H1 (cell line): ENCODE results near the gene OR1N1. TPM values are rescaled to one million over a fixed set of nuclear protein-coding genes. Genes with fewer than 3 reads are reported as not detected.

Experiments
- CTCF ChIA-PET: fragments of 300-600 bp; sonication (Branson Sonifier 250); formaldehyde crosslinking; loops from one replicate; lab custom pipeline; 2021; ENCODE audit not compliant: partially characterized antibody; lab: Charles Lee
- POLR2A ChIA-PET: fragments of 300-600 bp; sonication (Branson Sonifier 250); formaldehyde crosslinking; loops from one replicate; lab custom pipeline; 2021; ENCODE audit warnings: inconsistent platforms; ENCODE audit not compliant: partially characterized antibody; lab: Charles Lee
- DNase-seq, 2 experiments: peaks; one replicate each; pipeline versions ENCODE4 v3.0.0 to v3.0.0-alpha.2; 2010 to 2022; ENCODE audit warnings: low spot score in 2 of 2, low read depth in 1 of 2, mixed read lengths in 1 of 2
- FAIRE-seq: peaks from 2 replicates; lab custom pipeline; 2011; peaks lifted over from hg19 to GRCh38; lab: Jason Lieb, UNC
- H2AFZ ChIP-seq: 2 replicates; pipeline ENCODE4 v1.8.1; 2012; ENCODE audit warnings: low read length, inconsistent platforms
- H2AK5ac ChIP-seq: 2 replicates; pipeline ENCODE4 v1.6.1; 2013; ENCODE audit warnings: low read depth, low read length
- H2BK120ac ChIP-seq: replicated peaks from 2 replicates; pipeline ENCODE3; 2013; ENCODE audit warnings: low read depth, low read length, inconsistent platforms
- H2BK12ac ChIP-seq: 2 replicates; pipeline ENCODE4 v1.6.1; 2013; ENCODE audit warnings: low read depth, low read length
- H2BK15ac ChIP-seq: 2 replicates; pipeline ENCODE4 v1.6.1; 2013; ENCODE audit warnings: low read length
- H2BK20ac ChIP-seq: 2 replicates; pipeline ENCODE4 v1.6.1; 2013; ENCODE audit warnings: low read length
- H2BK5ac ChIP-seq: 2 replicates; pipeline ENCODE4 v1.6.1; 2013; ENCODE audit warnings: low read depth, low read length
- H3K14ac ChIP-seq: 2 replicates; pipeline ENCODE4 v1.6.1; 2013; ENCODE audit warnings: inconsistent platforms; ENCODE audit not compliant: insufficient read length
- H3K18ac ChIP-seq: 2 replicates; pipeline ENCODE4 v1.6.1; 2013; ENCODE audit warnings: low read length; ENCODE audit errors: extremely low read depth
- H3K23ac ChIP-seq: 2 replicates; pipeline ENCODE4 v1.6.1; 2013; ENCODE audit warnings: inconsistent platforms; ENCODE audit not compliant: insufficient read length
- H3K23me2 ChIP-seq: 2 replicates; pipeline ENCODE4 v1.6.1; 2013; ENCODE audit warnings: low read depth, low read length
- H3K27ac ChIP-seq: 2 replicates; pipeline ENCODE4 v1.6.1; 2011; ENCODE audit warnings: low read depth, low read length, inconsistent platforms
- H3K27me3 ChIP-seq, 4 experiments: replicated peaks in 1 of 4; 1 replicate in 1 of 4; 2 replicates in 3 of 4; pipeline versions ENCODE4 v1.6.1 to v1.8.1; 2011 to 2013; ENCODE audit warnings: low read length in 3 of 4, mild to moderate bottlenecking in 3 of 4, inconsistent platforms in 2 of 4, mixed read lengths in 2 of 4, moderate library complexity in 1 of 4; ENCODE audit not compliant: control insufficient read depth in 3 of 4, insufficient read depth in 3 of 4; ENCODE audit errors: extremely low read depth in 1 of 4
- H3K36me3 ChIP-seq, 4 experiments: 2 replicates each; pipeline versions ENCODE4 v1.6.1 to v1.8.1; 2011 to 2013; ENCODE audit warnings: mild to moderate bottlenecking in 4 of 4, low read length in 3 of 4, moderate library complexity in 2 of 4, control low read depth in 1 of 4, inconsistent platforms in 1 of 4; ENCODE audit not compliant: insufficient read depth in 4 of 4, control insufficient read depth in 2 of 4
- H3K4ac ChIP-seq: replicated peaks from 2 replicates; pipeline ENCODE3; 2013; ENCODE audit warnings: low read length, low read depth, mixed read lengths, inconsistent platforms; ENCODE audit not compliant: insufficient read length
- H3K4me1 ChIP-seq, 4 experiments: replicated peaks in 1 of 4; 1 replicate in 1 of 4; 2 replicates in 3 of 4; pipeline versions ENCODE4 v1.6.1 to v1.8.1; 2011 to 2013; ENCODE audit warnings: low read length in 3 of 4, inconsistent platforms in 2 of 4, mixed read lengths in 1 of 4; ENCODE audit not compliant: insufficient read depth in 4 of 4, control insufficient read depth in 3 of 4
- H3K4me2 ChIP-seq, 2 experiments: 2 replicates each; pipeline versions ENCODE4 v1.6.1 to v1.8.1; 2011 to 2013; ENCODE audit warnings: low read depth in 2 of 2, low read length in 2 of 2, control low read depth in 1 of 2, inconsistent platforms in 1 of 2, mild to moderate bottlenecking in 1 of 2; ENCODE audit not compliant: insufficient read depth in 1 of 2
- H3K4me3 ChIP-seq, 4 experiments: fragments of 200-600, 300-600 bp in 1 of 4; sonication (generic), shearing (Covaris generic), sonication (Bioruptor Twin) in 1 of 4; 2 replicates each; pipeline versions ENCODE4 v1.5.1 to v1.8.1; 2011 to 2016; ENCODE audit warnings: low read length in 4 of 4, low read depth in 3 of 4, control low read depth in 2 of 4, inconsistent platforms in 2 of 4, mild to moderate bottlenecking in 2 of 4, mixed read lengths in 1 of 4, moderate library complexity in 1 of 4; ENCODE audit not compliant: insufficient read depth in 2 of 4; ENCODE audit errors: extremely low read depth in 1 of 4
- H3K56ac ChIP-seq: replicated peaks from 2 replicates; pipeline ENCODE3; 2013; ENCODE audit warnings: low read depth, mild to moderate bottlenecking, mixed read lengths, low read length, inconsistent platforms; ENCODE audit not compliant: insufficient read length
- H3K79me1 ChIP-seq: 2 replicates; pipeline ENCODE4 v1.6.1; 2013; ENCODE audit warnings: low read depth, low read length, control low read depth
- H3K79me2 ChIP-seq, 2 experiments: 2 replicates each; pipeline versions ENCODE4 v1.6.1 to v1.8.1; 2012 to 2013; ENCODE audit warnings: low read length in 2 of 2, mild to moderate bottlenecking in 2 of 2, inconsistent platforms in 1 of 2; ENCODE audit not compliant: insufficient read depth in 2 of 2, control insufficient read depth in 1 of 2
- H3K9ac ChIP-seq, 4 experiments: replicated peaks in 1 of 4; 1 replicate in 1 of 4; 2 replicates in 3 of 4; pipeline versions ENCODE4 v1.6.1 to v1.8.1; 2011 to 2013; ENCODE audit warnings: low read depth in 3 of 4, low read length in 3 of 4, control low read depth in 2 of 4, mild to moderate bottlenecking in 2 of 4, moderate library complexity in 2 of 4, inconsistent platforms in 1 of 4; ENCODE audit errors: extremely low read depth in 1 of 4
- H3K9me3 ChIP-seq, 2 experiments: 2 replicates each; pipeline versions ENCODE4 v1.6.1 to v1.8.1; 2012 to 2013; ENCODE audit warnings: mild to moderate bottlenecking in 2 of 2, moderate library complexity in 2 of 2, control low read depth in 1 of 2, inconsistent platforms in 1 of 2, low read depth in 1 of 2, low read length in 1 of 2, mixed read lengths in 1 of 2; ENCODE audit not compliant: insufficient read depth in 2 of 2
- H4K20me1 ChIP-seq, 2 experiments: replicated peaks in 1 of 2; 2 replicates each; pipeline versions ENCODE3 to v1.8.1; 2011 to 2013; ENCODE audit warnings: inconsistent platforms in 2 of 2, low read length in 2 of 2, mild to moderate bottlenecking in 1 of 2; ENCODE audit not compliant: insufficient read depth in 2 of 2, control insufficient read depth in 1 of 2
- H4K5ac ChIP-seq: 2 replicates; pipeline ENCODE4 v1.6.1; 2013; ENCODE audit warnings: low read length, low read depth, mixed read lengths, inconsistent platforms; ENCODE audit not compliant: insufficient read length
- H4K8ac ChIP-seq: 2 replicates; pipeline ENCODE4 v1.8.0; 2013; ENCODE audit warnings: mild to moderate bottlenecking, moderate library complexity, low read length, inconsistent platforms; ENCODE audit not compliant: insufficient read depth; ENCODE audit errors: extremely low read depth
- H4K91ac ChIP-seq: replicated peaks from 2 replicates; pipeline ENCODE3; 2013; ENCODE audit warnings: low read length, mixed read lengths, inconsistent platforms; ENCODE audit not compliant: insufficient read length
- ATF2 ChIP-seq: IDR thresholded peaks from 2 replicates; pipeline ENCODE4 v1.6.1; 2012; ENCODE audit warnings: low read length, inconsistent platforms
- ATF3 ChIP-seq: IDR thresholded peaks from 2 replicates; pipeline ENCODE4 v1.6.1; 2011; ENCODE audit warnings: low read depth, mild to moderate bottlenecking, low read length; ENCODE audit not compliant: insufficient read depth
- CBX8 ChIP-seq: fragments of 300-800, 300-1000 bp; sonication (generic); IDR thresholded peaks from 2 replicates; pipeline ENCODE4 v1.7.1; 2016; ENCODE audit warnings: low read depth, low read length, borderline replicate concordance
- CTBP2 ChIP-seq: IDR thresholded peaks from 2 replicates; pipeline ENCODE4 v1.7.0; 2011; ENCODE audit warnings: borderline replicate concordance, mild to moderate bottlenecking, moderate library complexity, mixed read lengths, low read length; ENCODE audit not compliant: insufficient read depth, insufficient read length
- KDM4A ChIP-seq: IDR thresholded peaks from one replicate; pipeline ENCODE4 v1.7.1; 2012; ENCODE audit warnings: low read depth, mild to moderate bottlenecking, moderate library complexity, low read length, inconsistent platforms; ENCODE audit not compliant: severe bottlenecking
- POU5F1 ChIP-seq: IDR thresholded peaks from 2 replicates; pipeline ENCODE4 v1.6.1; 2011; ENCODE audit warnings: low read depth, mild to moderate bottlenecking, low read length, moderate library complexity
- RFX5 ChIP-seq: IDR thresholded peaks from 2 replicates; pipeline ENCODE4 v1.6.1; 2011; ENCODE audit warnings: low read depth, low read length, improper control_type of control experiment, borderline replicate concordance
- SIRT6 ChIP-seq: IDR thresholded peaks from one replicate; pipeline ENCODE4 v1.7.1; 2012; ENCODE audit warnings: low read length, inconsistent platforms
- SP4 ChIP-seq: IDR thresholded peaks from 2 replicates; pipeline ENCODE4 v1.6.1; 2012; ENCODE audit warnings: low read length, inconsistent platforms
- SRF ChIP-seq: IDR thresholded peaks from 2 replicates; pipeline ENCODE4 v1.6.1; 2011; ENCODE audit warnings: mild to moderate bottlenecking, low read depth, low read length, moderate library complexity
- TEAD4 ChIP-seq: IDR thresholded peaks from 2 replicates; pipeline ENCODE4 v1.6.1; 2012; ENCODE audit warnings: low read depth, low read length, inconsistent platforms, mixed read lengths
- WGBS, 2 experiments: shearing (Covaris generic) in 1 of 2; methylation state at CpG; one replicate each; pipeline versions ENCODE4 v1.1.6 to v1.1.7; 2013 to 2015; ENCODE audit warnings: low lambda C conversion rate in 2 of 2, mixed read lengths in 2 of 2, inconsistent platforms in 1 of 2, low coverage in 1 of 2, missing lambda C conversion rate in 1 of 2; ENCODE audit not compliant: insufficient replicate concordance in 2 of 2, insufficient coverage in 1 of 2, insufficient read length in 1 of 2; ENCODE audit errors: extremely low coverage in 1 of 2, missing lambda C conversion rate in 1 of 2; 5-methylcytosine and 5-hydroxymethylcytosine counted together
- polyA plus RNA-seq, 7 experiments: library from polyadenylated mRNA; depleted of rRNA in 3 of 7; stranded (reverse) in 5 of 7; unstranded in 2 of 7; fragments of >200 nt in 5 of 7; fragments of 200-250 nt in 2 of 7; gene quantifications; 1 replicate in 5 of 7; 2 replicates in 1 of 7; 4 replicates in 1 of 7; pipeline versions ENCODE4 v1.2.1 to v1.2.3, GENCODE V29; 2011 to 2013; ENCODE audit warnings: missing spikeins in 2 of 7, mixed read lengths in 2 of 7
- total RNA-seq: library from RNA; stranded (reverse); fragmentation: NEBNext Ultra II Directional; extraction: Animal tissue kit (Norgen Biotek cat#: 25700); gene quantifications from 2 replicates; pipeline ENCODE4 v1.2.1, GENCODE V29; 2021

OR1N1 gene
- total and polyA plus RNA-seq, 2 of the 8 experiments (the other 6 are each of a cell fraction or from before 2014, with no cell fraction given): not detected

- Histone ChIP-seq H3K4me3 (no peak within 1 kb of the TSS), H2BK15ac (no peak within 1 kb of the TSS), H3K4ac (no peak within 1 kb of the TSS), H3K4me2 (no peak within 1 kb of the TSS), H3K18ac (no peak within 1 kb of the TSS), H4K91ac (no peak within 1 kb of the TSS), H4K8ac (no peak within 1 kb of the TSS), H3K56ac (no peak within 1 kb of the TSS), H3K23me2 (no peaks in the 10 kb centered on the region; the same call in 1 of the 2 replicates), H2BK20ac (no peak within 1 kb of the TSS), H3K27me3 (no peaks in the 10 kb centered on the region), H3K14ac (no peak within 1 kb of the TSS), H3K36me3 (no peaks in the 10 kb centered on the region), H2BK120ac (no peak within 1 kb of the TSS), H4K5ac (no peak within 1 kb of the TSS), H2AFZ (no peak within 1 kb of the TSS), H3K27ac (no peak within 1 kb of the TSS), H3K79me2 (no peaks in the 10 kb centered on the region), H2BK5ac (no peak within 1 kb of the TSS), H4K20me1 (no peaks in the 10 kb centered on the region), H3K4me1 (no peaks in the 10 kb centered on the region), H3K79me1 (no peaks in the 10 kb centered on the region), H3K9ac (no peak within 1 kb of the TSS), H2BK12ac (no peak within 1 kb of the TSS), H3K9me3 (peaks cover 39 to 50% of the 10 kb centered on the region in 2 experiments), H2AK5ac (no peak within 1 kb of the TSS), H3K23ac (no peak within 1 kb of the TSS)
- POLR2A ChIA-PET: no interaction called here
- no peak for FAIRE-seq
- 68% methylated on average over 2 of the region's 2 CpGs; no CpG with 5 or more reads in 1 of the 2 experiments for WGBS, 2 experiments
- CTCF ChIA-PET: interaction anchor here (0.6 kb wide), 1 partner anchor 10 kb away, joined by 3 read pairs; no protein-coding TSS in a partner anchor
- DNase-seq: no peak
- TF ChIP-seq POU5F1 (no peak), CBX8 (no peak), TEAD4 (no peak), SP4 (no peak), ATF3 (no peak), KDM4A (no peak), ATF2 (no peak), SIRT6 (no peak), RFX5 (no peak), CTBP2 (no peak), SRF (no peak)
Measured at GRCh38 chr9:122552812-122553211, 25.7 kb upstream of the OR1N1 start, which contains the start of gene OR1N2. Gene OR1N2 (plus strand): TSS chr9:122553112. CDS start chr9:122553212, 100 bp downstream.
